HepG2 (cell line): ENCODE results near the gene WDR62. TPM values are rescaled to one million over a fixed set of nuclear protein-coding genes. Genes with fewer than 3 reads are reported as not detected.

Experiments used
- ATAD3A ChIP-seq: sonication (generic); formaldehyde crosslinking; IDR thresholded peaks from 2 replicates; pipeline ENCODE4 v1.4.0; 2020; ENCODE audit warnings: missing genetic modification reagents
- BRF2 ChIP-seq: sonication (generic); formaldehyde crosslinking; IDR thresholded peaks from 2 replicates; pipeline ENCODE4 v1.8.1; 2022; ENCODE audit warnings: mild to moderate bottlenecking, missing genetic modification reagents
- CERS6 ChIP-seq: sonication (generic); formaldehyde crosslinking; IDR thresholded peaks from 2 replicates; pipeline ENCODE4 v1.5.0; 2020; ENCODE audit warnings: missing genetic modification reagents
- CREB1 ChIP-seq, 2 experiments: fragments of 450-650 bp in 1 of 2; IDR thresholded peaks; 2 replicates each; pipeline ENCODE4 v1.6.1; 2016 to 2017; ENCODE audit warnings: control low read depth in 1 of 2, mild to moderate bottlenecking in 1 of 2, missing compliant biosample characterization in 1 of 2, missing genetic modification characterization in 1 of 2
- ETV6 ChIP-seq: sonication (generic); formaldehyde crosslinking; conservative IDR thresholded peaks from 2 replicates; pipeline ENCODE4 v1.4.0; 2020; ENCODE audit warnings: missing genetic modification reagents
- MAF1 ChIP-seq: sonication (generic); formaldehyde crosslinking; IDR thresholded peaks from 2 replicates; pipeline ENCODE4 v1.5.0; 2020; ENCODE audit warnings: missing genetic modification reagents, borderline replicate concordance
- NFE2L1 ChIP-seq: sonication (generic); formaldehyde crosslinking; IDR thresholded peaks from 2 replicates; pipeline ENCODE4 v1.4.0; 2020; ENCODE audit warnings: missing genetic modification reagents, mild to moderate bottlenecking, borderline replicate concordance
- PPARG ChIP-seq: conservative IDR thresholded peaks from 2 replicates; pipeline ENCODE4 v1.6.1; 2016; ENCODE audit warnings: missing biosample characterization, missing genetic modification reagents
- YY1 ChIP-seq: IDR thresholded peaks from 2 replicates; pipeline ENCODE4 v1.6.1; 2011; ENCODE audit warnings: low read length, low read depth, moderate library complexity, mild to moderate bottlenecking; ENCODE audit not compliant: insufficient read depth, insufficient replicate concordance
- ZBTB1 ChIP-seq: sonication (generic); formaldehyde crosslinking; IDR thresholded peaks from 2 replicates; pipeline ENCODE4 v1.4.0; 2020; ENCODE audit warnings: missing genetic modification reagents, borderline replicate concordance
- ZBTB42 ChIP-seq: sonication (generic); formaldehyde crosslinking; IDR thresholded peaks from 2 replicates; pipeline ENCODE4 v1.5.0; 2020; ENCODE audit warnings: mild to moderate bottlenecking, missing genetic modification reagents
- ZMYM3 ChIP-seq: sonication (generic); formaldehyde crosslinking; IDR thresholded peaks from 2 replicates; pipeline ENCODE4 v1.5.1; 2020; ENCODE audit warnings: mild to moderate bottlenecking, missing genetic modification reagents
- ZNF207 ChIP-seq: fragments of 450-650 bp; IDR thresholded peaks from 2 replicates; pipeline ENCODE4 v1.6.1; 2016; ENCODE audit warnings: antibody characterized with exemption, borderline replicate concordance
- ZNF407 ChIP-seq: sonication (generic); formaldehyde crosslinking; IDR thresholded peaks from one replicate; pipeline ENCODE4 v1.5.1; 2020; ENCODE audit warnings: mild to moderate bottlenecking, missing genetic modification reagents; ENCODE audit errors: not compliant biosample characterization
- ZNF772 ChIP-seq: sonication (generic); formaldehyde crosslinking; IDR thresholded peaks from 2 replicates; pipeline ENCODE4 v1.5.0; 2020; ENCODE audit warnings: mild to moderate bottlenecking, missing genetic modification reagents
- polyA plus RNA-seq, 8 experiments: library from polyadenylated mRNA; depleted of rRNA in 3 of 8; stranded (reverse) in 7 of 8; unstranded in 1 of 8; fragments of >200 nt; fragmentation: Illumina TruSeq in 4 of 8; extraction: Trizol in 4 of 8; gene quantifications; 2 replicates each; pipeline versions ENCODE4 v1.2.1 to v1.2.3, GENCODE V29; 2011 to 2016; ENCODE audit warnings: low read depth in 4 of 8, missing spikeins in 1 of 8, mixed read lengths in 1 of 8; ENCODE audit not compliant: insufficient read depth in 1 of 8
- total RNA-seq, 5 experiments: library from RNA; depleted of rRNA; stranded (reverse); fragments of >200 nt; fragmentation: Illumina TruSeq; extraction: Trizol; gene quantifications; 2 replicates each; pipeline ENCODE4 v1.2.3, GENCODE V29; 2016; ENCODE audit warnings: low read depth in 1 of 5
- TF ChIP-seq, protein P1 (sequence below): sonication (generic); formaldehyde crosslinking; IDR thresholded peaks from 2 replicates; pipeline ENCODE4 v1.8.0; 2022; ENCODE audit warnings: mild to moderate bottlenecking, missing genetic modification reagents

WDR62 gene
- total and polyA plus RNA-seq, 2 of the 13 experiments (the other 11 are each of a cell fraction or from before 2014, with no cell fraction given) = 5.8 to 12.5 TPM

DNA sequence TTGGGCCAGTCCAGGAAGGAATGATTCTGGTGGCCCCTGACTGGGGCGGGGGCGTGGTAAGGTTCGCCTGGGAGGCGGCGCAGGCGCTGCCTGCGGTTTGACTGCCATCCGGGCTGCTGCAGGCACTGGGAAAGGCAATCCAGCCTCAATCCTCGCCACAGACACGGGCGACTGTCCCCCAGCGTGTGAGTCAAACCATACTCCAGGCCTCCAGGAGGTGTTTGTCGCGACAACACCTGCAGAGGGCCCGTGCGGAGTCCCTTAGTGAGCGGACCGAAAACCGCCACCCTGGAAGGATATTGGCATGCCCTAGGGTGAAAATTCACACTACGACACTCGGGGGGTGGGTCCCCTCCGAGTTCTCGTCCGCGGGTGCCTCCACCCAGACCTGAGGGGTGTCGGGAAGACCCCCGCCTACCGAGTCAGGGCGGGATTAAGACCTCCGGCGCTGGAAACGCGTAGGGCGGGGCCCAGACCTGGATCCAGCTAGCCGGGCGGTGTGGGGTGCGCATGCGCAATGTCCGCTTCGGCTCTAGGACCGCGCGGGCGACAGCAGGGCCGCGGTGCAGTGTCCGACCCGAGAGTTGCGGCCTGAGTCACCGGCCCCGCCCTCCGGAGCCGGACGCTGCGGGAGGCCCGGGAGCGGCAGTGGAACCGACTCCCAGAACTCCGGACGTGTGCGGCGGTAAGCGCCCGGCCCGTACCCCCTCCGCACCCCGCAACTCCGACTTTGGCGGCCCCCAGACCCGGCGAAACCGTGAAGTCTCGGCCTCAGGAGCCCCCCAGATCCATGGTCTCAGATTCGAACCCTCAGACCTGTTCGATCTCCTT is 85.0 kb downstream of the WDR62 start, which contains the start of gene CAPNS1 (continued):
- TF ChIP-seq ZNF407 (CRISPR knock-in tag) = no peak
- no peak for TF ChIP-seq BRF2 (CRISPR knock-in tag)
- TF ChIP-seq, protein P1, sequence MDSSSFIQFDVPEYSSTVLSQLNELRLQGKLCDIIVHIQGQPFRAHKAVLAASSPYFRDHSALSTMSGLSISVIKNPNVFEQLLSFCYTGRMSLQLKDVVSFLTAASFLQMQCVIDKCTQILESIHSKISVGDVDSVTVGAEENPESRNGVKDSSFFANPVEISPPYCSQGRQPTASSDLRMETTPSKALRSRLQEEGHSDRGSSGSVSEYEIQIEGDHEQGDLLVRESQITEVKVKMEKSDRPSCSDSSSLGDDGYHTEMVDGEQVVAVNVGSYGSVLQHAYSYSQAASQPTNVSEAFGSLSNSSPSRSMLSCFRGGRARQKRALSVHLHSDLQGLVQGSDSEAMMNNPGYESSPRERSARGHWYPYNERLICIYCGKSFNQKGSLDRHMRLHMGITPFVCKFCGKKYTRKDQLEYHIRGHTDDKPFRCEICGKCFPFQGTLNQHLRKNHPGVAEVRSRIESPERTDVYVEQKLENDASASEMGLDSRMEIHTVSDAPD (CRISPR knock-in tag) = 0 out of 2 replicates have a peak, but pooled peaks have one; percentile 16
- TF ChIP-seq YY1 = peak; percentile 64
- no peak for TF ChIP-seq ETV6 (CRISPR knock-in tag)
- TF ChIP-seq NFE2L1 (CRISPR knock-in tag) = no peak; the same call in 1 of the 2 replicates
- TF ChIP-seq ZNF772 (CRISPR knock-in tag) = no peak; the same call in 1 of the 2 replicates
- TF ChIP-seq CERS6 (CRISPR knock-in tag) = no peak
- peak; percentile 67 for TF ChIP-seq PPARG (CRISPR knock-in tag)
- 0 out of 2 replicates have a peak, but pooled peaks have one; percentile 71 for TF ChIP-seq MAF1 (CRISPR knock-in tag)
- TF ChIP-seq ATAD3A (CRISPR knock-in tag) = no peak
- TF ChIP-seq ZNF207 = no peak
- no peak for TF ChIP-seq ZBTB1 (CRISPR knock-in tag)
- no peak for TF ChIP-seq ZBTB42 (CRISPR knock-in tag)
- peak; percentile 58 for TF ChIP-seq CREB1 (IDR thresholded peaks at IDR 0.05)
- 0 out of 2 replicates have a peak, but pooled peaks have one; percentile 40 for TF ChIP-seq CREB1 (CRISPR knock-in tag; IDR thresholded peaks at IDR 0.05)
- peak; percentile 86; the same call in 1 of the 2 replicates for TF ChIP-seq ZMYM3
